DOHH2 (cell line): ENCODE measurements around the gene GPC6.

Source experiments
- H3F3A ChIP-seq: fragments of 200-600 bp; sonication (generic), shearing (Covaris generic); 2 replicates; pipeline ENCODE4 v1.6.0; 2016; ENCODE audit warnings: antibody characterized with exemption, mild to moderate bottlenecking; ENCODE audit not compliant: control insufficient read depth, insufficient read depth
- H3K27ac ChIP-seq: fragments of 200-600 bp; sonication (generic); 2 replicates; pipeline ENCODE4 v1.5.1; 2014; ENCODE audit warnings: low read depth, mild to moderate bottlenecking, low read length, moderate library complexity
- H3K27me3 ChIP-seq: fragments of 200-600 bp; sonication (generic); 2 replicates; pipeline ENCODE4 v1.6.1; 2014; ENCODE audit warnings: mild to moderate bottlenecking, low read length, mixed read lengths; ENCODE audit not compliant: control insufficient read depth
- H3K36me3 ChIP-seq: fragments of 200-600 bp; sonication (generic); 2 replicates; pipeline ENCODE4 v1.6.1; 2014; ENCODE audit warnings: mild to moderate bottlenecking, low read length, moderate library complexity, mixed read lengths; ENCODE audit not compliant: control insufficient read depth
- H3K4me1 ChIP-seq: fragments of 200-600 bp; sonication (generic); 2 replicates; pipeline ENCODE4 v1.6.1; 2014; ENCODE audit warnings: mild to moderate bottlenecking, low read length, mixed read lengths; ENCODE audit not compliant: control insufficient read depth
- H3K4me2 ChIP-seq: fragments of 200-600 bp; sonication (generic); 2 replicates; pipeline ENCODE4 v1.6.0; 2014; ENCODE audit warnings: mild to moderate bottlenecking, low read length, moderate library complexity
- H3K4me3 ChIP-seq: fragments of 200-600 bp; sonication (generic); 2 replicates; pipeline ENCODE4 v1.5.1; 2014; ENCODE audit warnings: mild to moderate bottlenecking, low read length, mixed read lengths
- H3K79me2 ChIP-seq: fragments of 200-600 bp; sonication (generic); 2 replicates; pipeline ENCODE4 v1.6.1; 2014; ENCODE audit warnings: mild to moderate bottlenecking, low read length, mixed read lengths; ENCODE audit not compliant: control insufficient read depth
- H3K9me2 ChIP-seq: fragments of 200-600 bp; sonication (generic); replicated peaks from 2 replicates; pipeline ENCODE4 v1.6.1; 2014; ENCODE audit warnings: mild to moderate bottlenecking, low read length, mixed read lengths; ENCODE audit not compliant: control insufficient read depth
- H3K9me3 ChIP-seq: fragments of 200-600 bp; sonication (generic); 2 replicates; pipeline ENCODE4 v1.6.1; 2014; ENCODE audit warnings: antibody characterized with exemption, low read length, mixed read lengths; ENCODE audit not compliant: control insufficient read depth, insufficient read depth
- H4K20me1 ChIP-seq: fragments of 200-600 bp; sonication (generic); 2 replicates; pipeline ENCODE4 v1.6.0; 2014; ENCODE audit warnings: low read depth, mild to moderate bottlenecking, antibody characterized with exemption, low read length, moderate library complexity; ENCODE audit not compliant: control insufficient read depth, insufficient read depth
- CTCF ChIP-seq: fragments of 200-600 bp; sonication (generic); IDR thresholded peaks from one replicate; pipeline ENCODE4 v1.5.1; 2014; ENCODE audit warnings: antibody characterized with exemption, mild to moderate bottlenecking, low read depth, low read length; ENCODE audit not compliant: poor library complexity, severe bottlenecking
- EZH2phosphoT487 ChIP-seq: fragments of 200-600 bp; sonication (generic); IDR thresholded peaks from 2 replicates; pipeline ENCODE4 v1.6.1; 2017; ENCODE audit warnings: borderline replicate concordance, mild to moderate bottlenecking, antibody characterized with exemption, low read length, moderate library complexity, mixed read lengths

Gene GPC6

GRCh38 chr13:93558637-93559036 lies 332.0 kb downstream of the GPC6 start:
- Histone ChIP-seq H3K4me1 (no peaks in the 10 kb centered on the region), H3K9me2 (no peaks in the 10 kb centered on the region), H3K27ac (no peak overlapping the region), H3K9me3 (no peaks in the 10 kb centered on the region), H3K4me2 (no peak overlapping the region), H3K36me3 (no peaks in the 10 kb centered on the region), H3K4me3 (no peak overlapping the region), H4K20me1 (no peaks in the 10 kb centered on the region), H3F3A (no peaks in the 10 kb centered on the region), H3K27me3 (no peaks in the 10 kb centered on the region), H3K79me2 (no peaks in the 10 kb centered on the region)
- no peak for TF ChIP-seq EZH2phosphoT487
- TF ChIP-seq CTCF, result no peak

GRCh38 chr13:93559718-93560117 lies 333.1 kb downstream of the GPC6 start:
- H3F3A ChIP-seq, result no peaks in the 10 kb centered on the region
- H3K27me3 ChIP-seq, result no peaks in the 10 kb centered on the region
- no peaks in the 10 kb centered on the region for H3K4me1 ChIP-seq
- no peaks in the 10 kb centered on the region for H3K9me2 ChIP-seq
- no peaks in the 10 kb centered on the region for H3K9me3 ChIP-seq
- no peaks in the 10 kb centered on the region for H3K79me2 ChIP-seq
- H3K4me3 ChIP-seq, result no peak overlapping the region
- H4K20me1 ChIP-seq, result no peaks in the 10 kb centered on the region
- H3K36me3 ChIP-seq, result no peaks in the 10 kb centered on the region
- no peak overlapping the region for H3K27ac ChIP-seq
- TF ChIP-seq EZH2phosphoT487 (no peak), CTCF (no peak)
- H3K4me2 ChIP-seq, result no peak overlapping the region

- TF ChIP-seq CTCF (no peak), EZH2phosphoT487 (no peak)
- H3K4me2 ChIP-seq, result no peak overlapping the region
- H4K20me1 ChIP-seq, result no peaks in the 10 kb centered on the region
- no peaks in the 10 kb centered on the region for H3K79me2 ChIP-seq
- no peak overlapping the region for H3K27ac ChIP-seq
- no peaks in the 10 kb centered on the region for H3K27me3 ChIP-seq
- no peaks in the 10 kb centered on the region for H3K9me3 ChIP-seq
- no peak overlapping the region for H3K4me3 ChIP-seq
- no peaks in the 10 kb centered on the region for H3F3A ChIP-seq
- no peaks in the 10 kb centered on the region for H3K4me1 ChIP-seq
- no peaks in the 10 kb centered on the region for H3K36me3 ChIP-seq
- H3K9me2 ChIP-seq, result no peaks in the 10 kb centered on the region
Measured at GRCh38 chr13:93561576-93562225, 335.1 kb downstream of the GPC6 start.
